T-helper 22 cell (primary cell): ENCODE data around the gene LLGL1.
"Not testable (repeated sequence)": the region's sequence is repeated elsewhere in the genome, so short reads cannot be mapped to it uniquely, and the experiment has no call there.

Experiments
- DNase-seq: peaks from one replicate; pipeline ENCODE4 v3.0.0-alpha.2; 2020; ENCODE audit warnings: low read depth

The LLGL1 gene

GRCh38 chr17:18194804-18195203 lies 30.6 kb upstream of the LLGL1 start:
- no peak for DNase-seq

- DNase-seq, result no peak
These were observed 30.2 kb upstream of the LLGL1 start for GRCh38 chr17:18195246-18195645.

- DNase-seq, result no peak
These were observed 27.8 kb upstream of the LLGL1 start for GRCh38 chr17:18197535-18198194.

- DNase-seq, result no peak
These were observed 26.9 kb upstream of the LLGL1 start for GRCh38 chr17:18198530-18198929.

GRCh38 chr17:18201108-18201507 lies 24.3 kb upstream of the LLGL1 start:
- DNase-seq, result no peak

GRCh38 chr17:18203308-18203707 lies 22.1 kb upstream of the LLGL1 start:
- DNase-seq, result no peak

GRCh38 chr17:18205861-18206260 lies 19.6 kb upstream of the LLGL1 start:
- DNase-seq, result no peak

GRCh38 chr17:18206962-18207361 lies 18.5 kb upstream of the LLGL1 start:
- DNase-seq, result no peak

- DNase-seq, result no peak
These were observed 17.3 kb upstream of the LLGL1 start for GRCh38 chr17:18208092-18208491.

- no peak for DNase-seq
These were observed 11.7 kb upstream of the LLGL1 start for GRCh38 chr17:18213666-18214270.

GRCh38 chr17:18216906-18217305 lies 8.5 kb upstream of the LLGL1 start:
- not testable (repeated sequence) for DNase-seq

GRCh38 chr17:18217412-18218015 lies 7.9 kb upstream of the LLGL1 start:
- peak; percentile 47 for DNase-seq

- DNase-seq, result no peak
These were observed 6.5 kb upstream of the LLGL1 start for GRCh38 chr17:18218756-18219415.

- no peak for DNase-seq
These were observed 1.4 kb upstream of the LLGL1 start for GRCh38 chr17:18224053-18224386.

GRCh38 chr17:18224387-18225120 lies 881 bp upstream of the LLGL1 start:
- DNase-seq, result no peak

- DNase-seq, result no peak
These were observed 328 bp downstream of the LLGL1 start for GRCh38 chr17:18225642-18226283.

- no peak for DNase-seq
These were observed 980 bp downstream of the LLGL1 start for GRCh38 chr17:18226284-18226945.

GRCh38 chr17:18227635-18228034 lies 2.2 kb downstream of the LLGL1 start:
- DNase-seq, result no peak

- DNase-seq, result no peak
These were observed 2.8 kb downstream of the LLGL1 start for GRCh38 chr17:18228176-18228682.

GRCh38 chr17:18229254-18229653 lies 3.8 kb downstream of the LLGL1 start:
- DNase-seq, result no peak

- DNase-seq, result no peak
These were observed 4.3 kb downstream of the LLGL1 start for GRCh38 chr17:18229771-18230170.
